ENCODE results near the gene LAMA4. TPM values are rescaled to one million over a fixed set of nuclear protein-coding genes. Genes with fewer than 3 reads are reported as not detected.

Gene LAMA4
- total and polyA plus RNA-seq, 9 donors: 29.0 to 92.8 (median 42.5) TPM

DNA sequence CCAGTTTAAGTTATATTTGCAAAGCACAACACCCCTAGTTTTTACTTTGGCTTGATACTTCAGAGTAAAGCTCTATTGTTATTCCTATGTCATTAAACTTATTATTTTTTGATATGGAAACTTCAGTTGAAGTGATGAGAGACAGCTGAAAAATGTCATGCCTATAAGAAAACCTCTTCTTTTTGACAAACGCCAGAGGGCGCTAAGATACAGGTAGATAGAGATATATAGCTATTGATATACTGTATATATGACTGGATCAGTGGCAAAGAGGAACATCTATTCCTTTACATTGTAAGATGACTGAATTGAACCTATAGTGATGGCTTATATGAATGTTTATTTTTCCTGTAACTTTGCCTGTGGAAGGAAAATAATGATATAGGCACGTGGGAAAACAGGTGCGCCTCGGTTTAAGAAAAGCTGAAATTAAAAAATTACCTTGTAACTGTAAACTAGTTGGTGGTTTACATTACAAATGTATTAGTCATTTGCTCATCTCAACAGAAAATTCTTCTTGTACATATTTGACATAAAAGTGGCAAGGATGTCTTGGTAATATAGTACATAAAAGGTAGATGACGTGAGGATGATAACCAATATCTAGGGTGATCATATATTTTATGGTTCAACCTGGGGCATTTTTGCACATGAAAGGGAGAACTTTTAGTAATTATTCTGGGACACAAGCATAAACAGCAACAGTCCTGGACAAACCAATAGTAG is 74.1 kb downstream of the LAMA4 start:
- DNase-seq: peak in 3 of 5 donors; percentile 32 to 64 (median 42)
- no peaks in the 10 kb centered on the region for H3K27me3 ChIP-seq
- H3K9me3 ChIP-seq: no peaks in the 10 kb centered on the region
- TF ChIP-seq, protein P1, sequence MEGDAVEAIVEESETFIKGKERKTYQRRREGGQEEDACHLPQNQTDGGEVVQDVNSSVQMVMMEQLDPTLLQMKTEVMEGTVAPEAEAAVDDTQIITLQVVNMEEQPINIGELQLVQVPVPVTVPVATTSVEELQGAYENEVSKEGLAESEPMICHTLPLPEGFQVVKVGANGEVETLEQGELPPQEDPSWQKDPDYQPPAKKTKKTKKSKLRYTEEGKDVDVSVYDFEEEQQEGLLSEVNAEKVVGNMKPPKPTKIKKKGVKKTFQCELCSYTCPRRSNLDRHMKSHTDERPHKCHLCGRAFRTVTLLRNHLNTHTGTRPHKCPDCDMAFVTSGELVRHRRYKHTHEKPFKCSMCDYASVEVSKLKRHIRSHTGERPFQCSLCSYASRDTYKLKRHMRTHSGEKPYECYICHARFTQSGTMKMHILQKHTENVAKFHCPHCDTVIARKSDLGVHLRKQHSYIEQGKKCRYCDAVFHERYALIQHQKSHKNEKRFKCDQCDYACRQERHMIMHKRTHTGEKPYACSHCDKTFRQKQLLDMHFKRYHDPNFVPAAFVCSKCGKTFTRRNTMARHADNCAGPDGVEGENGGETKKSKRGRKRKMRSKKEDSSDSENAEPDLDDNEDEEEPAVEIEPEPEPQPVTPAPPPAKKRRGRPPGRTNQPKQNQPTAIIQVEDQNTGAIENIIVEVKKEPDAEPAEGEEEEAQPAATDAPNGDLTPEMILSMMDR (IDR thresholded peaks at IDR 0.05): peak; percentile 61 to 87 (median 79)
- no peak for TF ChIP-seq EP300 (IDR thresholded peaks at IDR 0.05)
- intact Hi-C loops (cut with DNase I): loop anchor here in 1 of 4 donors (10.0 kb wide), 1 partner anchor 135 kb away; no protein-coding TSS in a partner anchor
- no peaks in the 10 kb centered on the region for H3K4me1 ChIP-seq (ENCODE audit: insufficient read depth)
- 59 to 60% (median 59%) methylated on average over 6 of the region's 6 CpGs for WGBS, 3 donors
- H3K36me3 ChIP-seq: no peaks in the 10 kb centered on the region
- H3K27ac ChIP-seq: no peak overlapping the region
- H3K4me3 ChIP-seq: no peak overlapping the region

DNA sequence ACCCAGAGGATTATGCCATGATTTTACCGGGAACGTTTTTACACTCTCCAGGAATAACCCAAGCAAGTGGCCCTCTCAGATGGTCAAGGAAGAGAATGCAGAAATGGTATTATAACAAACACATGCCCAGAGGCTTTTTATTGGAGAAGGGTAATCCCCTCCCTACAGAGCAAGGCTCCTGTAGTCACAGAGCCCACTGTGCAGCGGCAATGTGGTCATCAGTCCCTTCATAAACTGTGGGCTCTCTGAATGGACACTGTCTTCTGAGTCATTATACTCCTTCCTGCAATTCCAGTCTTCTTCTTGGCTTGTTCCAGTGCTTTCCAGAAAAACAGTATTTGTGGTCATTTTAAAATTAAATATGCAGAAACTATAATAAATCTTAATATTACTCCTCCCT is 74.7 kb downstream of the LAMA4 start:
- no peaks in the 10 kb centered on the region for H3K36me3 ChIP-seq
- no peak overlapping the region for H3K27ac ChIP-seq
- 74 to 86% (median 81%) methylated on average over 3 of the region's 3 CpGs for WGBS, 3 donors
- intact Hi-C loops (cut with DNase I): loop anchor here (2.0 to 10.0 kb wide), 3 partner anchors 131 to 135 kb away; no protein-coding TSS in a partner anchor
- no peaks in the 10 kb centered on the region for H3K9me3 ChIP-seq
- no peaks in the 10 kb centered on the region for H3K4me1 ChIP-seq (ENCODE audit: insufficient read depth)
- TF ChIP-seq EP300 (IDR thresholded peaks at IDR 0.05) (no peak), POLR2A (IDR thresholded peaks at IDR 0.05) (no peak)
- TF ChIP-seq, protein P1 (IDR thresholded peaks at IDR 0.05): no peak
- H3K27me3 ChIP-seq: no peaks in the 10 kb centered on the region
- no peak overlapping the region for H3K4me3 ChIP-seq
- no peak for DNase-seq

DNA sequence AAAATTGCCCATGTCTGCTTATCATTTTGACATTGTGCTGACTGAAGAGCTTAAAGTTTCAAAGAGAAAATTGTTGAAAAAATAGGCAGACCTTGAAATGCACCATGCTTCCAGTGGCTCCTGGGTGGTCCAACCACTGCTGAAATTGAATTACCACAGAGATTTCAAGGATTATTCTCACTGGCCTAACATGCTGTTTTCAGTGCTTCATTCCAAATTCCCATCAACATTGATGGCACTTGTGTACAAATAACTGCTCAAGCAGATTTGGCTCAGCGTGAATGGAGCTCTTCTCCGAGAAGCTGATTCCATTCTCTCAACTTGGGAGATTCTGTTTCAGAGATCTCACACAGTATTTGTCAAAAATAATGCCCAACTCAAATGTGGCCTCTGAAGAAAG is 75.5 kb downstream of the LAMA4 start:
- H3K4me1 ChIP-seq (ENCODE audit: insufficient read depth): no peaks in the 10 kb centered on the region
- intact Hi-C loops (cut with DNase I): loop anchor here in 3 of 4 donors (2.0 to 5.0 kb wide), 2 partner anchors 132 to 133 kb away; no protein-coding TSS in a partner anchor
- no peak overlapping the region for H3K27ac ChIP-seq

DNA sequence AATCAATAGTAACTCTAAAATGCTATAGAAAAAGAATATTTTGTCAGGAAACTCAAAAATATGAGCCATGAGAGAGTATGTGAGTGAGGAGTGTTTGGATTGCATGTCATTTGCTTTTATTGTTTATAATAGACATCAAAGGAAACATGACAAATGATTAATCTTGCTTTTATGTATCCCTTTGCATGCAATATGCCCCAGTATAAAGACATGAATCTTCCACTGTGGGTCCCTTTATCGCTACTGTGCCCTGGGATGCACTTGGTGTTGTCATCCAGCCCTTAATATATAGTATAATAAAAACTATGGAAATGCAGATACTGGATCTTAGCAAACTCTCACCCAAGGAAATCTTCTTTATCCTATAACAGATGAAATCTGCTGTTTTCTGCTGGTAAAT is 77.3 kb downstream of the LAMA4 start:
- Histone ChIP-seq H3K36me3 (no peaks in the 10 kb centered on the region), H3K4me3 (no peak overlapping the region), H3K27ac (no peak overlapping the region), H3K4me1 (ENCODE audit: insufficient read depth) (no peaks in the 10 kb centered on the region), H3K27me3 (no peaks in the 10 kb centered on the region), H3K9me3 (no peaks in the 10 kb centered on the region)
- intact Hi-C loops (cut with DNase I): loop anchor here in 2 of 4 donors (5.0 kb wide), 1 partner anchor 135 kb away; no protein-coding TSS in a partner anchor
- TF ChIP-seq POLR2A (IDR thresholded peaks at IDR 0.05): no peak
- TF ChIP-seq, protein P1 (IDR thresholded peaks at IDR 0.05): no peak
- no peak for TF ChIP-seq EP300 (IDR thresholded peaks at IDR 0.05)
- DNase-seq: no peak
- WGBS, 3 donors: 95 to 100% (median 97%) methylated on average over 1 of the region's 1 CpG

More for the DNA sequence above, 75.5 kb downstream of the LAMA4 start:
- 47 to 74% (median 67%) methylated on average over 2 of the region's 2 CpGs for WGBS, 3 donors
- no peaks in the 10 kb centered on the region for H3K27me3 ChIP-seq
- H3K4me3 ChIP-seq: no peak overlapping the region
- DNase-seq: no peak
- H3K36me3 ChIP-seq: no peaks in the 10 kb centered on the region
- TF ChIP-seq EP300 (IDR thresholded peaks at IDR 0.05): no peak
- TF ChIP-seq, protein P1 (IDR thresholded peaks at IDR 0.05): no peak
- no peak for TF ChIP-seq POLR2A (IDR thresholded peaks at IDR 0.05)
- H3K9me3 ChIP-seq: no peaks in the 10 kb centered on the region

All from ovary (tissue), 9 donors.